ENCODE results near the gene CSTB.
A peak's percentile ranks its signal among the peaks of the same experiment; 100 is the strongest.

CSTB gene

DNA sequence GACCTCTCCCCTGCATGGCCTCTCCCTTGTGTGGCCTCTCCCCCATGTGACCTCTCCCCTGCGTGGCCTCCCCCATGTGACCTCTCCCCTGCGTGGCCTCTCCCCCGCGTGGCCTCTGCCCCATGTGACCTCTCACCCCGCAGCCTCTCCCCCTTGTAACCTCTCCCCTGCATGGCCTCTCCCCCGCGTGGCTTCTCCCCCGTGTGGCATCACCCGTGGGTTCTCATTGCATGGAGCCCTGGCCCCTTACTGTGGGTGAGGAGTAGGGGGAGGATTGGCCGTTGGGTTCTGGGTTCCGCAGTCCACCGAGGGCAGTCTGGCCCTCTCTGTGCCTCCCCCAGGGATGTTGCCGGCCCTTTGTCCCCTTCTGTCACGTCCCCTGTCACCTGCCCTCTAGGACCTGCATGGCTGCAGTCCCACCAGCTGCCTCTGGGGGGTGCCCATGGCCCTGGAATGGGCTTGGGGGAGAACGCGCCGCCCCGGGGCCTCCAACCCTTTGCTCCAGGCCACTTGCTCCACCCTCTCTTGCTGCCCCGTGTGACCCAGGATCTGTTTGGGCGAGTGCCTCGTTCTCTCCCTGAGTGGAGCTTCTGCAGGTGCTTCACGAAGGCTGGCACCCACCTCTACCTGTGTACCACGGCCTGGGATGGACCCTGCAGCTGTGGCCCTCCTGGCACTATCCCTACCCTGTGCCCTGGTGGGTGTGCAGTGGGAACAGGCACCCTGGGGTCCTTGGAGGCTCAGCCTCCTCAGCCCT lies 34.6 kb upstream of the CSTB start:
- DNase-seq = peak; percentile 95

DNA sequence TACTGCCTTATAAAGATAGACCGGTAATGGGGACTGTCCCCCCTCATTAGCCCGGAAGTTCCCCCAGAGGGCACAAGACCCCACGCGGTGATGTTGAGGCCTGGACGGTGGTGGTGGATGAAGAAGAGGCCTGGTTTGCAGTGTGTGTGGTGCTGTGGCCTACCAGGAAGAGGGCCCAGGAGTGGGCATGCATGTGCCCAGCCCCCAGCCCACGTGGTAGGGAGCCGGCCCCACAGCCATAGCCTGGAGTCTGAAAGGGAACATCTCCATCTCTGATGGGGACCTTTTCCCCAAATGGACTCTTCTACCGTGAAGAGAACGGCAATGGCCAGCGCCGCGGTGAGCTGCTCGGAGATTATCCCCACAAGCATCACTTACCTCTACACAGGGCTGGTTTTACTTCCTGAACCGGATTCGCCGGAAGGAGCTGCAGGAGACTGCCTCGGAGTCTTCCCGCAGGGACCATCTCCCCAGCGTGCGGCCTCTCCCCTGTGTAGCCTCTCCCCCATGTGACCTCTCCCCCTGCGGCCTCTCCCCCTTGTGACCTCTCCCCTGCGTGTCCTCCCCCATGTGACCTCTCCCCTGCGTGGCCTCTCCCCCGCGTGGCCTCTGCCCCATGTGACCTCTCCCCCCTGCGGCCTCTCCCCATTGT lies 33.9 kb upstream of the CSTB start:
- DNase-seq = no peak

DNA sequence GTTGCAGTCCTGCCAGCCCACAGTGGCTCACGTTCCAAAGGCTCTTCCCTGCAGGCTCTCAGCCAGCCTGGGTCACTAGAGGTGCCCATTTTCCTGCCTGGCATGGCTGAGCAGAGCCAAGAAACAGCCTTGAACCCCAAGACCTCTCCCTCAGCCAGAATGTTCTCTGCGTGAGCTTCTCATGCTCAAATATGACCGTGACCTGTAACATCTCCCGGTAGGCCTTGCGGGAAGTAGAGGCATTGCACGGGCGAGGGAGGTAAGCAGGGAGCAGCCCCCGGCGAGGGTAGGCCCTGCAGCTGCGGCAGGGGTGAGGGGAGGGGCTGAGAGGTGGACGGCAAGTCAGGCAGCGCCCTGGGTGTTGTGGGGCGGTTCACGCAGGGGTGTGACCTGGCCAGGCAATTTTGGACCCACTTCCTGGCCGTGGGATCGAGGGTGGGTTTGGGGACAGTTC lies 33.3 kb upstream of the CSTB start:
- DNase-seq = no peak

DNA sequence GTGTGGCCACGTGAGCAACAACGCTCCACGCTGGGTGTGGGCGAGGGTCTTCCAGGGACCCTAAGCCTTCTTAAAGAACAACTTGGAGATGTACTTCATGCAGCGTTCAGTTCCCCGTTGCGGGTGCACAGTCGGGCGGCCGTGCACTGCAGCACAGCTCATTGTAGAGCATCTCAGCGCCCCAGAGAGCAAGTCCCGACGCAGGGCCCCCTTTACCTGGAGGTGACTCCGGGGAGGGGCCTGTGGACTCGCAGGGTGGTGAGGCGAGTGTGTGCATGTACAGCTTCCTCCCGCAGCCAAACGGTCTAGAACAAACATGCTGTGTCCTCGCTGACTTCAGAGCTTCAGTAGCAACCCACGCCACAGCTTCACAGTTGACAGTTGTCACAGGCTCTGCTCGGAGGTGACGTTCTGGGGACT lies 32.7 kb upstream of the CSTB start:
- no peak for DNase-seq

- DNase-seq = no peak
Measured at GRCh38 chr21:43808367-43808766, 32.3 kb upstream of the CSTB start.

GRCh38 chr21:43806017-43806710 lies 30.1 kb upstream of the CSTB start:
- DNase-seq = no peak

DNA sequence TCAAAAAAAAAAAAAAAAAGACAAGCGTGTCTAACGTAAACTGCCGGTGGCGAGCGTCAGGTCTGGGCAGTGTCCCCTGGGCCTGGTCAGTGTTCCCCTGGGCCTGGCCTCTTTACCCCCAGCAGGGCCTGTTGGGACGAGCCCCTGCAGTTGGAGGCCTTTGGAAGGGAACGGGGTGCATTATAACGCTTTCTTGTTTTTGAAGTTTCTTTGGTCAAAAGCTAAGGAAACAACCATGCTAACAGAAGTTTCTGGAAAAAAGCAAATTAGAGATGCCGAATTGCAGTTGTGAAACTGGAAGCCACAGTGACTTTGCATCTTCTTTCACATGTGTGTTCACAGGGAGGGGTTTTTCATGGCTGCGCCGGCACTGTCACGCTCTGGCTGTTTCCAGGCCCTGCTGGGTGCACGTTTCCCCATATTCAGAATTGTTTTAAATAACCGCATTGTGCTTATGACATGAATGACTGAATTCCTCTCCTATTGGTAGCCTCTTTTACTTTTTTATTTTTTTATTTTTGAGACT lies 29.2 kb upstream of the CSTB start:
- no peak for DNase-seq

GRCh38 chr21:43803558-43804300 lies 27.6 kb upstream of the CSTB start:
- no peak for DNase-seq

- no peak for DNase-seq
Measured at GRCh38 chr21:43802713-43803313, 26.7 kb upstream of the CSTB start.

DNA sequence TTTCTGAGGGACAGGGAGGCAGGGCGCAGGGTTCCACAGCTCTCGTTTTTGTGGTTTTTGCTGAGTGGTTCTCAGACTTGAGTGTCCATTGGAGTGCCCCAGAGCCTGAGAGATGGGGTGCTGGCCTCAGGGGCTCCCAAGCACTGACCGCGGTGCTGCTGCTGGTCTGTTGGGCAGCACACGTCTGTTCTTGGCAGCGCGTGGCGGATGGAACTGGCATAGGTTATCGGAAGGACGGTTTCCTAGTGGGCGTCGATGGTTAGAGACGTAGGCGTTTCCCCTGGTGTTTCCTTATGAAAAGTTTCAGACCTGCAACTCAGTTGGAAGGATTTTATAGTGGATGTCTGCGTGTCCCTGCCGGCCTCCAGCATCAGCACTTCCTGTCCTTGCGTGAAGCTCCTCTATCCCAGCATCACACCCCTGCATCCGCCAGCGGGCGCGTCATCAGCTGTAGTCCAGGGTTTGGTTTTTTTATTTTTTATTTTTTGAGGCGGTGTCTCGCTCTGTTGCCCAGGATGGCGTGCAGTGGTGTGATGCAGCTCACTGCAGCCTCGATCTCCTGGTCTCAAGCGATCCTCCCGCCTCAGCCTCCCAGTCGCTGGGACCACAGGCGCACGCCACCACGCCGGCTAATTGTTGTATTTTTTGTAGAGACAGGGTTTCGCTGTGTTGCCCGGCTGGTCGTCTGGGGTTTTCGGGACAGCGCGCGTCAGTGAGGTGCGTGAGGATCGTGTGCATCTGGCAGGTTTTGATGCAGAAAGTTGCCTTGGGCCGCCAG lies 25.1 kb upstream of the CSTB start:
- no peak for DNase-seq

DNA sequence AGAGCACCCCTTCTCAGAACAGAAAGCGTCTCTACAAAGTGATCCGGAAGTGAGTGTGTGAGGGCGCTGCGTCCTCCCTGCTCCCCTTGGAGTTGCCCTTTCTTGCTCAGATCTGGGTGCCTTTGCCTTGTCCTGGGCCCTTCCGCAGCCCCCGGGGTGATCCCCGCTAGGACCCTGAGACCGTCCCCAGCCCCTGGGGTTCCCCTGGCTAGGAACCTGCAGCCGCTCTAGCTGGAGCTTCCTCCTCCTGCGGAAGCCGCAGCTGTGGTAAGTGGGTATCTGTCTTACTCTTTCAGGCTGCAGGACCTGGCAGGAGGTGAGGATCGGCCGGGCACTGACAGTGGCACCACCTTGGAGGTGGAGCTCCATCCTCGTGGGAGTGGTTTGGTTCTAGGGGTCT lies 24.5 kb upstream of the CSTB start:
- DNase-seq = no peak

DNA sequence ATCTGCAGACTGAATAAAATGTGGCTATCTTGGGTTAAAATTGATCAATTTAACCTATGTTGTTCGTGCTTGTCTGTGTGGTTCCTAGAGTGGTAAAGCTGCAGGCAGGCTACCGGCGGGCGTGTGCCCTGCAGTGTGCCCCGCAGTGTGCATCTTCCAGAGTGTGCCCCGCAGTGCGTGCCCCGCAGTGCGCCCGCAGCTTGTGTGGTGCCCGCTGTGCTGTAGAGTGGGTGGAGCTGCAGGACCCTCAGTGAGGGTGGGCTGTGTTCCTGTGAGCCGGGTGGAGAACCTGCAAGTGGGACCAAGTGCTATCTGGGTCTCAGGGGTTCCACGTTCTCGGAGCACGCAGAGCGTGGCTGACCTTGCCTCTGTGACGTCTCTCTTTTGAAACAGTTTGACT lies 24.0 kb upstream of the CSTB start:
- DNase-seq = no peak

DNA sequence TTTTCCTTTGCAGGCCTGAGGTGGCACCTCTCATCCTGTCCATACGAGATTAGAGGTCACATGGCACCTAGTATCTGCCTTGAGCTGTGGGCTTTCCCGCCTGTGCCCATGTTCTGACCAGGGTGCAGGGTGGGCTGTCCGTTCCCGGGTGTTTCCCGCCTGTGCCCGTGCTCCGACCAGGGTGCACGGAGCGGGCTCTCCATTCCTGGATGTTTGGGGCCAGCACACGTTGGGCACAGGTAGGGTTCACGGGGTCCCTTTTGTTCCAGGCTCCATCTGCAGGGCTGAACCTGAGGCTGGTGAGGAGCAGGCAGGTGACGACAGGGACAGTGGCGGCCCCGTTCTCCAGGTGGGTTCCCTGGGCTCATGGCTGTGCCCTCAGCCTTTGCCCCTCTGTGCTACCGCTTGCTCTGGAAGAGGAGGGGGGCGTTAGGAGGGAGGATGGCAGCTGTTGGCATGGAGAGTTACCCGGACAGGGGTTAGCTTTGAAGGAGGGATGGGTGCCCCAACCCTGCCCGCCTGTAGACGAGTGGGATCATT lies 23.3 kb upstream of the CSTB start:
- no peak for DNase-seq

- no peak for DNase-seq
Measured at GRCh38 chr21:43797925-43798715, 22.0 kb upstream of the CSTB start.

GRCh38 chr21:43797415-43797814 lies 21.3 kb upstream of the CSTB start:
- DNase-seq = no peak

DNA sequence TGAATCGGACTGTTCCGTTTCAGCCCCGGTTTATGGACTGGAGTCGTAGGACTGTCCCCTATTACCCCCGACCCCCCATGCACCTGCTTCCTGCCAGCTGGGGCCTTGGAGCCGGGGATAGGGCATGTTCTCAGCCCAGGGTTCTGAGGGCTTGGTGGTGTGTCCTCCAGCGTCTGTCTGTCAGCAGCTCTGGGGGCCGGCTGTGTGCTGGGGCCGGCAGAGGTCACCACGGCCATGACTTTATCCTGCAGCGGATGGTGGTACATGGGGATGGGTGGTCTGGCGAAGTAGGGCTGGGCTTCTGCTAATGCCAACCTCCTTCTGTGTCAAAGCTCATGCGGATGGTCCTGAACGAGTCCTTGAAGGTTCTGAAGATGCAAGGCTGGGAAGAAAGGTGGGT lies 18.7 kb upstream of the CSTB start:
- DNase-seq = no peak

- no peak for DNase-seq
Measured at GRCh38 chr21:43794311-43794710, 18.2 kb upstream of the CSTB start.

- no peak for DNase-seq
Measured at GRCh38 chr21:43793243-43793642, 17.1 kb upstream of the CSTB start.

GRCh38 chr21:43792406-43792805 lies 16.3 kb upstream of the CSTB start:
- no peak for DNase-seq

DNA sequence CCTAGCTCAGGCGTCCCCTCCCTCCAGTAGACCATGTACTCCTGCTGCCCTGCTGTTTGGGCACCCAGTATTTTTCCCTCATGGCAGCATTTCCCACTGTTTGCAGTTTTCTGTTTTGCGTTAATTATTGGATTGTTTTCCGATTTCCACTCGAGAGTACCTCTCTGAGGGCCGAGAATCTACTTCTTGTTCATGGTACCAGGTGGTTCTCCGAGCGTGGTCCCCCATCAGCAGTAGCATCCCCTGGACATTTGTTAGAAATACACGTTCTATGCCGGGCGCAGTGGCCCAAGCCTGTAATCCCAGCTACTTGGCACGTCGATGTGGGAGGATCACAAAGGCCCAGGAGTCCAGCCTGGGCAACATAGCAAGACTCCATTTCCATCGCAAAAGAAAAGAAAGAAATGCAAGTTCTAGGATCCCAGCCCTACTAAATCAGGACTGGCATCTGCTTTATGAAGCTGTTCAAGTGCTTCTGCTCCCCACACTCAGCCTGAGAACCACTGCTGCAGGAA lies 14.0 kb upstream of the CSTB start:
- DNase-seq = no peak
